A549 (cell line): ENCODE results near the gene CHTF18. TPM values are rescaled to one million over a fixed set of nuclear protein-coding genes. Genes with fewer than 3 reads are reported as not detected.

ENCODE experiments used
- ATAC-seq, 2 experiments: fragments of 200-7000 bp in 1 of 2; fragments of >200 bp in 1 of 2; cut with Nextera tagmentation in 1 of 2; cut with Tn5 transposase in 1 of 2; 3 replicates each; pipeline versions ENCODE4 v1.8.0 to v1.9.1; 2018 to 2020; ENCODE audit warnings: mild to moderate bottlenecking in 1 of 2, moderate library complexity in 1 of 2
- CTCF ChIA-PET: fragments of 300-600 bp; sonication (Branson Sonifier 250); formaldehyde crosslinking; extraction: SDS; loops from one replicate; lab custom pipeline; 2021; ENCODE audit warnings: antibody characterized with exemption, inconsistent platforms; lab: Yijun Ruan, JAX
- POLR2A ChIA-PET: fragments of 350-600 bp; formaldehyde crosslinking; extraction: SDS; loops from one replicate; lab custom pipeline; 2021; ENCODE audit warnings: antibody characterized with exemption, inconsistent platforms; lab: Yijun Ruan, JAX
- DNase-seq, 2 experiments: peaks; one replicate each; pipeline versions ENCODE4 v3.0.0 to v3.0.0-alpha.2; 2011 to 2016; ENCODE audit warnings: low read depth in 1 of 2, low spot score in 1 of 2
- FAIRE-seq: peaks from 2 replicates; lab custom pipeline; 2011; peaks lifted over from hg19 to GRCh38; lab: Jason Lieb, UNC
- H3K27ac ChIP-seq, 2 experiments: fragments of >200 bp; sonication (Bioruptor Twin); formaldehyde crosslinking; 3 replicates each; pipeline ENCODE4 v1.5.1; 2016 to 2017
- H3K4me1 ChIP-seq: fragments of >200 bp; sonication (Bioruptor Twin); formaldehyde crosslinking; 3 replicates; pipeline ENCODE4 v1.6.1; 2016
- H3K4me2 ChIP-seq: fragments of >200 bp; sonication (Bioruptor Twin); formaldehyde crosslinking; 3 replicates; pipeline ENCODE4 v1.6.1; 2016
- H3K4me3 ChIP-seq: fragments of >200 bp; sonication (Bioruptor Twin); formaldehyde crosslinking; 3 replicates; pipeline ENCODE4 v1.5.1; 2016
- H3K9me3 ChIP-seq: fragments of >200 bp; sonication (Bioruptor Twin); formaldehyde crosslinking; 3 replicates; pipeline ENCODE4 v1.6.1; 2016
- CEBPB ChIP-seq, 2 experiments: fragments of >200 bp in 1 of 2; sonication (Bioruptor Twin) in 1 of 2; formaldehyde crosslinking in 1 of 2; IDR thresholded peaks; 2 replicates each; pipeline ENCODE4 v1.6.1; 2012 to 2016
- CHD2 ChIP-seq: fragments of 150-350 bp; IDR thresholded peaks from 2 replicates; pipeline ENCODE4 v1.6.1; 2014; ENCODE audit warnings: low read length; ENCODE audit not compliant: partially characterized antibody
- CHD4 ChIP-seq: fragments of 200-600 bp; sonication (generic); IDR thresholded peaks from 2 replicates; pipeline ENCODE4 v1.6.1; 2016; ENCODE audit warnings: antibody characterized with exemption, mild to moderate bottlenecking, borderline replicate concordance
- EHF ChIP-seq: fragments of 250-450 bp; sonication (Bioruptor Pico); IDR thresholded peaks from 2 replicates; pipeline ENCODE4 v1.5.0; 2020; ENCODE audit warnings: mild to moderate bottlenecking
- EP300 ChIP-seq, 2 experiments: fragments of >200 bp; sonication (Bioruptor Twin); formaldehyde crosslinking; IDR thresholded peaks; 2 replicates in 1 of 2; 3 replicates in 1 of 2; pipeline ENCODE4 v1.6.1; 2016 to 2017
- ESRRA ChIP-seq: fragments of 150-350 bp; IDR thresholded peaks from 2 replicates; pipeline ENCODE4 v1.6.1; 2014; ENCODE audit warnings: mild to moderate bottlenecking, low read length, borderline replicate concordance
- FOXS1 ChIP-seq: fragments of 250-450 bp; sonication (Bioruptor Pico); IDR thresholded peaks from 2 replicates; pipeline ENCODE4 v1.5.0; 2020; ENCODE audit warnings: mild to moderate bottlenecking, moderate library complexity
- HDAC2 ChIP-seq: fragments of 200-600 bp; sonication (generic); IDR thresholded peaks from 2 replicates; pipeline ENCODE4 v1.6.1; 2016
- HEYL ChIP-seq: fragments of 250-450 bp; sonication (Bioruptor Pico); IDR thresholded peaks from 2 replicates; pipeline ENCODE4 v1.8.0; 2021; ENCODE audit warnings: mild to moderate bottlenecking, moderate library complexity
- HOXB5 ChIP-seq: fragments of 250-450 bp; sonication (Bioruptor Pico); IDR thresholded peaks from 2 replicates; pipeline ENCODE4 v1.5.0; 2020; ENCODE audit warnings: mild to moderate bottlenecking, moderate library complexity
- JUN ChIP-seq, 2 experiments: fragments of >200 bp; sonication (Bioruptor Twin); formaldehyde crosslinking; IDR thresholded peaks; 2 replicates in 1 of 2; 3 replicates in 1 of 2; pipeline ENCODE4 v1.6.1; 2016 to 2017
- KDM1A ChIP-seq: fragments of 200-600 bp; sonication (generic); IDR thresholded peaks from 2 replicates; pipeline ENCODE4 v1.6.1; 2016; ENCODE audit warnings: low read depth, mild to moderate bottlenecking
- KDM5A ChIP-seq: fragments of 200-600 bp; sonication (generic); IDR thresholded peaks from 2 replicates; pipeline ENCODE4 v1.6.1; 2016; ENCODE audit warnings: antibody characterized with exemption, mild to moderate bottlenecking
- MAFK ChIP-seq: fragments of 450-650 bp; IDR thresholded peaks from 2 replicates; pipeline ENCODE4 v1.6.1; 2014; ENCODE audit not compliant: partially characterized antibody
- MYC ChIP-seq: IDR thresholded peaks from 2 replicates; pipeline ENCODE4 v1.6.1; 2012; ENCODE audit warnings: mild to moderate bottlenecking, inconsistent platforms, low read length, improper control_type of control experiment, borderline replicate concordance
- NFE2L2 ChIP-seq: fragments of 150-350 bp; conservative IDR thresholded peaks from 2 replicates; pipeline ENCODE4 v1.6.1; 2014; ENCODE audit warnings: low read length
- NR3C1 ChIP-seq: fragments of >200 bp; sonication (Bioruptor Twin); formaldehyde crosslinking; IDR thresholded peaks from 3 replicates; pipeline ENCODE4 v1.6.1; 2017
- PHF8 ChIP-seq: fragments of 200-600 bp; sonication (generic); IDR thresholded peaks from 2 replicates; pipeline ENCODE4 v1.6.1; 2016; ENCODE audit warnings: low read depth, mild to moderate bottlenecking, antibody characterized with exemption, moderate library complexity, borderline replicate concordance
- POLR2A ChIP-seq: IDR thresholded peaks from 2 replicates; pipeline ENCODE4 v1.6.1; 2012; ENCODE audit warnings: mild to moderate bottlenecking, low read length
- POLR2AphosphoS2 ChIP-seq: conservative IDR thresholded peaks from 2 replicates; pipeline ENCODE4 v1.6.1; 2012; ENCODE audit warnings: low read length, improper control_type of control experiment, inconsistent platforms
- RAD21 ChIP-seq, 2 experiments: fragments of >200 bp in 1 of 2; sonication (Bioruptor Twin) in 1 of 2; formaldehyde crosslinking in 1 of 2; IDR thresholded peaks in 1 of 2; conservative IDR thresholded peaks in 1 of 2; 2 replicates in 1 of 2; 3 replicates in 1 of 2; pipeline ENCODE4 v1.6.1; 2012 to 2018; ENCODE audit warnings: inconsistent platforms in 1 of 2
- RNF2 ChIP-seq: fragments of 200-600 bp; sonication (generic); IDR thresholded peaks from 2 replicates; pipeline ENCODE4 v1.6.1; 2016; ENCODE audit warnings: low read depth, mild to moderate bottlenecking, antibody characterized with exemption, moderate library complexity, borderline replicate concordance
- SMC3 ChIP-seq: fragments of >200 bp; sonication (Bioruptor Twin); formaldehyde crosslinking; IDR thresholded peaks from 3 replicates; pipeline ENCODE4 v1.6.1; 2018; ENCODE audit warnings: inconsistent platforms
- SREBF2 ChIP-seq: fragments of 450-650 bp; IDR thresholded peaks from 2 replicates; pipeline ENCODE4 v1.6.1; 2014; ENCODE audit warnings: mild to moderate bottlenecking, moderate library complexity
- TFCP2L1 ChIP-seq: fragments of 250-450 bp; sonication (Bioruptor Pico); IDR thresholded peaks from 2 replicates; pipeline ENCODE4 v1.5.0; 2021; ENCODE audit warnings: mild to moderate bottlenecking
- ZC3H11A ChIP-seq: fragments of 450-650 bp; IDR thresholded peaks from 2 replicates; pipeline ENCODE4 v1.6.1; 2014; ENCODE audit warnings: antibody characterized with exemption, mild to moderate bottlenecking
- ZNF302 ChIP-seq: fragments of 250-450 bp; sonication (Bioruptor Pico); IDR thresholded peaks from 2 replicates; pipeline ENCODE4 v1.9.0; 2021; ENCODE audit warnings: inconsistent platforms, mild to moderate bottlenecking, moderate library complexity
- WGBS: methylation state at CpG from one replicate; pipeline ENCODE4 v1.1.6; 2017; ENCODE audit errors: missing lambda C conversion rate; 5-methylcytosine and 5-hydroxymethylcytosine counted together
- polyA plus RNA-seq, 4 experiments: library from polyadenylated mRNA; depleted of rRNA in 3 of 4; stranded (reverse); fragments of >200 nt; fragmentation: RNase III in 1 of 4; extraction: RNeasy Plus Mini Kit Qiagen cat#74134 plus additional on column Dnase treatment in 1 of 4; gene quantifications; 2 replicates in 3 of 4; 3 replicates in 1 of 4; pipeline ENCODE4 v1.2.3, GENCODE V29; 2011 to 2017
- TF ChIP-seq, protein P1 (sequence below): fragments of 250-450 bp; sonication (Bioruptor Pico); IDR thresholded peaks from 2 replicates; pipeline ENCODE4 v1.5.0; 2021; ENCODE audit warnings: mild to moderate bottlenecking, moderate library complexity, borderline replicate concordance
- TF ChIP-seq, protein P2 (sequence below): fragments of >200 bp; sonication (Bioruptor Twin); formaldehyde crosslinking; IDR thresholded peaks from 2 replicates; pipeline ENCODE4 v1.6.1; 2016
- TF ChIP-seq, protein P3 (sequence below): fragments of >200 bp; sonication (Bioruptor Twin); formaldehyde crosslinking; IDR thresholded peaks from 3 replicates; pipeline ENCODE4 v1.6.1; 2016
- TF ChIP-seq, protein P4 (sequence below): IDR thresholded peaks from 2 replicates; pipeline ENCODE4 v1.6.1; 2012
- TF ChIP-seq, protein P5 (sequence below): IDR thresholded peaks from 2 replicates; pipeline ENCODE4 v1.6.1; 2012

Gene CHTF18
- polyA plus RNA-seq, 2 of the 4 experiments (the other 2 are of a cell fraction) = 4.8 to 36.7 TPM

DNA sequence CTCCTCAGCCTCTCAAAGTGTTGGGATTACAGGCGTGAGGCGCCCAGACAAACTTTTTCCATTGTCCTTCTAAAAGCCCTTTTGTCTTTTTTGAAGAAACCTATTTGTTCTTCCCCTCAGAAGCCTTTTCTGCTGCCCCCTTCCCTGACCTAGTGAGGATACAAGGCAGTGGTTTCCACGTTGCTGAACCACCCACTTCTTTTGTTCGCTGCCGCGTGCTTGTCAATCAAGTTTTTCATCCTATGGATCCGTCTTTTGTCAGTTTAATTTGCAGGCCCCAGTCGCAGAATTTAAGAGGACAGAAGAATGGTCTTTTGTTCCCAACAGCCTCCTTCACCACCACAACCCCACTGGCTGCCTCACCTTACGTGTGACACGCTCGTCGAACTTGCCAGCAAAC is 32.3 kb downstream of the CHTF18 start:
- ChIA-PET CTCF (interaction anchor here (1.1 to 5.0 kb wide), 3 partner anchors 235 to 282 kb away, joined by 3 to 32 read pairs (median 4); no protein-coding TSS in a partner anchor), POLR2A (no interaction called here)
- no peak for ATAC-seq
- FAIRE-seq = no peak
- Histone ChIP-seq H3K4me3 (no peak overlapping the region), H3K4me1 (no peaks in the 10 kb centered on the region; the same call in 2 of the 3 replicates), H3K9me3 (peaks cover 3% of the 10 kb centered on the region; the same call in 1 of the 3 replicates), H3K4me2 (no peak overlapping the region), H3K27ac (no peak overlapping the region)
- TF ChIP-seq, protein P1, sequence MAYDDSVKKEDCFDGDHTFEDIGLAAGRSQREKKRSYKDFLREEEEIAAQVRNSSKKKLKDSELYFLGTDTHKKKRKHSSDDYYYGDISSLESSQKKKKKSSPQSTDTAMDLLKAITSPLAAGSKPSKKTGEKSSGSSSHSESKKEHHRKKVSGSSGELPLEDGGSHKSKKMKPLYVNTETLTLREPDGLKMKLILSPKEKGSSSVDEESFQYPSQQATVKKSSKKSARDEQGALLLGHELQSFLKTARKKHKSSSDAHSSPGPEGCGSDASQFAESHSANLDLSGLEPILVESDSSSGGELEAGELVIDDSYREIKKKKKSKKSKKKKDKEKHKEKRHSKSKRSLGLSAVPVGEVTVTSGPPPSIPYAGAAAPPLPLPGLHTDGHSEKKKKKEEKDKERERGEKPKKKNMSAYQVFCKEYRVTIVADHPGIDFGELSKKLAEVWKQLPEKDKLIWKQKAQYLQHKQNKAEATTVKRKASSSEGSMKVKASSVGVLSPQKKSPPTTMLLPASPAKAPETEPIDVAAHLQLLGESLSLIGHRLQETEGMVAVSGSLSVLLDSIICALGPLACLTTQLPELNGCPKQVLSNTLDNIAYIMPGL (CRISPR knock-in tag) = no peak
- TF ChIP-seq ZC3H11A (no peak), SREBF2 (no peak), ZNF302 (no peak), FOXS1 (CRISPR knock-in tag) (no peak), CHD4 (no peak), NR3C1 (no peak), CEBPB (IDR thresholded peaks at IDR 0.05) (no peak), MAFK (no peak), ESRRA (no peak), PHF8 (no peak), RNF2 (no peak), POLR2A (no peak), HEYL (CRISPR knock-in tag) (no peak), RAD21 (conservative IDR thresholded peaks at IDR 0.05 in 1 of 2, IDR thresholded peaks at IDR 0.05 in 1 of 2) (no peak), CHD2 (no peak)
- TF ChIP-seq, protein P2, sequence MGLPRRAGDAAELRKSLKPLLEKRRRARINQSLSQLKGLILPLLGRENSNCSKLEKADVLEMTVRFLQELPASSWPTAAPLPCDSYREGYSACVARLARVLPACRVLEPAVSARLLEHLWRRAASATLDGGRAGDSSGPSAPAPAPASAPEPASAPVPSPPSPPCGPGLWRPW = no peak
- no peak for DNase-seq
- 78% methylated on average over 12 of the region's 12 CpGs for WGBS

DNA sequence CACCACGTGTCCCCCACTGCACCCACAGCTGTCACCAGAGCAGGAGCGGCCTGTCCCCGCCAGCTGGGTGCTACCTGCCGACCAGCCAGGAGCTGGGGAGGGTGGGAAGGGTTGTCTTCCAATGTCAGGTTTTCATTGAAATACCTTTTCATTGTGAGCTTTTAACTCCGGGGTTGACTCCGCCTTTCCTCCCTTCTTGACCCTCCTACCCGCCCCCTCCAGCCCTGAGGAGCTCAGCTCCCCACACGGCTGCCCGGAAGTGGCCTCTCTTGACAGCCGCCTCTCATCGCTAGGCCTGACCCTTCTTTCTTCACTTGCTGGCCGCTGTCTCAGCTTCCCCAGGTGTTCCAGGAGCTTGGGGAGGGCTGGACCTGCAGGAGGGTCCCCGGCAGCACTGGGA is 33.3 kb downstream of the CHTF18 start:
- no peak overlapping the region for H3K4me2 ChIP-seq
- H3K9me3 ChIP-seq = peaks cover 3% of the 10 kb centered on the region; the same call in 1 of the 3 replicates
- no peak overlapping the region for H3K4me3 ChIP-seq
- no peaks in the 10 kb centered on the region for H3K4me1 ChIP-seq
- DNase-seq = no peak
- FAIRE-seq = no peak
- no peak for TF ChIP-seq NR3C1
- no peak for TF ChIP-seq POLR2AphosphoS2
- no peak for TF ChIP-seq EP300 (IDR thresholded peaks at IDR 0.05)
- TF ChIP-seq TFCP2L1 (CRISPR knock-in tag) = no peak
- no peak for TF ChIP-seq JUN (IDR thresholded peaks at IDR 0.05)
- no peak for TF ChIP-seq HOXB5 (CRISPR knock-in tag)
- TF ChIP-seq, protein P3, sequence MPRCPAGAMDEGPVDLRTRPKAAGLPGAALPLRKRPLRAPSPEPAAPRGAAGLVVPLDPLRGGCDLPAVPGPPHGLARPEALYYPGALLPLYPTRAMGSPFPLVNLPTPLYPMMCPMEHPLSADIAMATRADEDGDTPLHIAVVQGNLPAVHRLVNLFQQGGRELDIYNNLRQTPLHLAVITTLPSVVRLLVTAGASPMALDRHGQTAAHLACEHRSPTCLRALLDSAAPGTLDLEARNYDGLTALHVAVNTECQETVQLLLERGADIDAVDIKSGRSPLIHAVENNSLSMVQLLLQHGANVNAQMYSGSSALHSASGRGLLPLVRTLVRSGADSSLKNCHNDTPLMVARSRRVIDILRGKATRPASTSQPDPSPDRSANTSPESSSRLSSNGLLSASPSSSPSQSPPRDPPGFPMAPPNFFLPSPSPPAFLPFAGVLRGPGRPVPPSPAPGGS = no peak
- TF ChIP-seq EHF (CRISPR knock-in tag) = no peak
- no peak for TF ChIP-seq NFE2L2
- no peak for TF ChIP-seq KDM5A
- TF ChIP-seq MYC = no peak
- TF ChIP-seq POLR2A = no peak
- TF ChIP-seq SMC3 = no peak
- no peak for TF ChIP-seq KDM1A
- TF ChIP-seq, protein P4, sequence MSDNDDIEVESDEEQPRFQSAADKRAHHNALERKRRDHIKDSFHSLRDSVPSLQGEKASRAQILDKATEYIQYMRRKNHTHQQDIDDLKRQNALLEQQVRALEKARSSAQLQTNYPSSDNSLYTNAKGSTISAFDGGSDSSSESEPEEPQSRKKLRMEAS = no peak
- no peak for TF ChIP-seq HDAC2
- TF ChIP-seq RAD21 (conservative IDR thresholded peaks at IDR 0.05 in 1 of 2, IDR thresholded peaks at IDR 0.05 in 1 of 2) = no peak
- TF ChIP-seq, protein P5, sequence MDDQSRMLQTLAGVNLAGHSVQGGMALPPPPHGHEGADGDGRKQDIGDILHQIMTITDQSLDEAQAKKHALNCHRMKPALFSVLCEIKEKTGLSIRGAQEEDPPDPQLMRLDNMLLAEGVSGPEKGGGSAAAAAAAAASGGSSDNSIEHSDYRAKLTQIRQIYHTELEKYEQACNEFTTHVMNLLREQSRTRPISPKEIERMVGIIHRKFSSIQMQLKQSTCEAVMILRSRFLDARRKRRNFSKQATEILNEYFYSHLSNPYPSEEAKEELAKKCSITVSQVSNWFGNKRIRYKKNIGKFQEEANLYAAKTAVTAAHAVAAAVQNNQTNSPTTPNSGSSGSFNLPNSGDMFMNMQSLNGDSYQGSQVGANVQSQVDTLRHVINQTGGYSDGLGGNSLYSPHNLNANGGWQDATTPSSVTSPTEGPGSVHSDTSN = no peak
- ChIA-PET CTCF (interaction anchor here (0.7 to 2.2 kb wide), 4 partner anchors 8 to 236 kb away, joined by 3 to 10 read pairs (median 4); no protein-coding TSS in a partner anchor), POLR2A (no interaction called here)
- no peak for ATAC-seq
- 49% methylated on average over 7 of the region's 13 CpGs for WGBS
- no peak overlapping the region for H3K27ac ChIP-seq
